CD4-positive, alpha-beta T cell (primary cell): ENCODE results near the gene ANKS1B. TPM values are rescaled to one million over a fixed set of nuclear protein-coding genes. Genes with fewer than 3 reads are reported as not detected.

Experiments
- ATAC-seq: fragments of 200-7000 bp; cut with Tn5 transposase; one replicate; pipeline ENCODE4 v1.10.0; 2022; ENCODE audit warnings: mild to moderate bottlenecking; ENCODE audit not compliant: poor library complexity
- CTCF ChIA-PET: fragments of 350-600 bp; sonication (Branson Sonifier 250); formaldehyde crosslinking; loops from one replicate; lab custom pipeline; 2021; ENCODE audit warnings: antibody characterized with exemption, inconsistent platforms; lab: Charles Lee
- POLR2A ChIA-PET: fragments of 350-600 bp; sonication (Branson Sonifier 250); formaldehyde crosslinking; loops from one replicate; lab custom pipeline; 2021; ENCODE audit warnings: antibody characterized with exemption, inconsistent platforms; lab: Charles Lee
- DNase-seq, 14 experiments: peaks; one replicate each; pipeline ENCODE4 v3.0.0-alpha.2; 2013 to 2020; ENCODE audit warnings: mixed read lengths in 2 of 14
- H3K27ac ChIP-seq, 2 donors: one replicate each; pipeline versions ENCODE4 v1.5.1 to v1.7.0; 2013; ENCODE audit warnings: low read length in 2 of 2, low read depth in 1 of 2, mild to moderate bottlenecking in 1 of 2
- H3K27me3 ChIP-seq, 2 experiments: 1 replicate in 1 of 2; 2 replicates in 1 of 2; pipeline versions ENCODE4 v1.6.1 to v1.7.0; 2013; ENCODE audit warnings: low read length in 2 of 2, control low read depth in 1 of 2, mild to moderate bottlenecking in 1 of 2, moderate library complexity in 1 of 2; ENCODE audit not compliant: insufficient read depth in 2 of 2, control insufficient read depth in 1 of 2
- H3K36me3 ChIP-seq: one replicate; pipeline ENCODE4 v1.6.1; 2013; ENCODE audit warnings: low read length, control low read depth; ENCODE audit not compliant: insufficient read depth
- H3K4me1 ChIP-seq: one replicate; pipeline ENCODE4 v1.6.1; 2013; ENCODE audit warnings: low read length, control low read depth; ENCODE audit not compliant: insufficient read depth
- H3K4me3 ChIP-seq: one replicate; pipeline ENCODE4 v1.5.1; 2013; ENCODE audit warnings: mild to moderate bottlenecking, low read length, moderate library complexity
- H3K9me3 ChIP-seq, 2 experiments: 1 replicate in 1 of 2; 2 replicates in 1 of 2; pipeline versions ENCODE4 v1.6.1 to v1.7.0; 2013; ENCODE audit warnings: low read length in 2 of 2, mild to moderate bottlenecking in 2 of 2, control low read depth in 1 of 2, moderate library complexity in 1 of 2; ENCODE audit not compliant: control insufficient read depth in 1 of 2, insufficient read depth in 1 of 2
- H3K27ac Mint-ChIP-seq: one replicate; pipeline ENCODE4 v1.8.0; 2020; ENCODE audit warnings: mixed read lengths
- H3K27me3 Mint-ChIP-seq: one replicate; pipeline ENCODE4 v1.8.0; 2021; ENCODE audit warnings: mixed read lengths
- H3K36me3 Mint-ChIP-seq: one replicate; pipeline ENCODE4 v1.8.0; 2021; ENCODE audit warnings: low read depth, mixed read lengths
- H3K4me1 Mint-ChIP-seq: one replicate; pipeline ENCODE4 v1.8.0; 2021; ENCODE audit warnings: low read depth, mixed read lengths
- H3K4me3 Mint-ChIP-seq: one replicate; pipeline ENCODE4 v1.8.0; 2020; ENCODE audit warnings: mild to moderate bottlenecking, mixed read lengths
- H3K9me3 Mint-ChIP-seq: one replicate; pipeline ENCODE4 v1.8.0; 2020; ENCODE audit warnings: mixed read lengths
- intact Hi-C, 2 experiments: fragments of 100-400 bp; cut with DNase I in 1 of 2; cut with micrococcal nuclease in 1 of 2; formaldehyde crosslinking; loops; one replicate each; pipeline versions ENCODE4 v1.15.1 to v1.9.0; 2023 to 2025; cut with DNase I, micrococcal nuclease
- total RNA-seq, 174 experiments: library from RNA in 2 of 174; stranded (reverse) in 2 of 174; gene quantifications; one replicate each; pipeline ENCODE4 v1.2.3 and lab custom pipeline; 2021 to 2026
- TF ChIP-seq, protein P1 (sequence below): fragments of 200-600 bp; IDR thresholded peaks from one replicate; pipeline ENCODE4 v1.8.0; 2022; ENCODE audit warnings: antibody characterized with exemption, mild to moderate bottlenecking

ANKS1B gene
- total RNA-seq, 2 experiments from 2014 or later, result 0.16 to 1.1 TPM

DNA sequence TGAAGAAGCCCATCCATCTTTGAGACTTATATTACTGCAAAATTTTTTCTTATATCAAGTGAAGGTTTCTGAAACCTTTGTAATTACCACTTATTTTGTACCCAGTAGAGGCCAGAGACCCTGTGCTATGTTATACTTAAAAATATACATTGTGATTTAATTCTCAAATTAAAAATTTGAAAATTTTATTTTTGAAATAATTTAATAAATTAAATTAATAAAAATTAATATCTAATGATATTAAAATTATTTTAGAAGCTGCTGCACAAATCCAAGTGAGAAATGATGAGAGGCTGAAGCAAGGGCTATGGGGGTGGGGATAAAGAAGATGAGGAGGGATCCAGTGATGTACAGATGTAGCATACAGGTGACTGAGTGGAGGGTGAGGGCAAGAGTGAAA lies 1080.9 kb downstream of the ANKS1B start:
- H3K27me3 Mint-ChIP-seq, result peaks cover 10% of the 10 kb centered on the region
- ChIA-PET CTCF (no interaction called here), POLR2A (interaction anchor here (1.2 kb wide), 1 partner anchor 21 kb away, joined by 3 read pairs; no protein-coding TSS in a partner anchor)
- ATAC-seq (no peak), DNase-seq (no peak)
- no peak overlapping the region for H3K27ac Mint-ChIP-seq
- H3K27ac ChIP-seq, result no peak overlapping the region
- H3K36me3 Mint-ChIP-seq, result no peaks in the 10 kb centered on the region
- TF ChIP-seq, protein P1, sequence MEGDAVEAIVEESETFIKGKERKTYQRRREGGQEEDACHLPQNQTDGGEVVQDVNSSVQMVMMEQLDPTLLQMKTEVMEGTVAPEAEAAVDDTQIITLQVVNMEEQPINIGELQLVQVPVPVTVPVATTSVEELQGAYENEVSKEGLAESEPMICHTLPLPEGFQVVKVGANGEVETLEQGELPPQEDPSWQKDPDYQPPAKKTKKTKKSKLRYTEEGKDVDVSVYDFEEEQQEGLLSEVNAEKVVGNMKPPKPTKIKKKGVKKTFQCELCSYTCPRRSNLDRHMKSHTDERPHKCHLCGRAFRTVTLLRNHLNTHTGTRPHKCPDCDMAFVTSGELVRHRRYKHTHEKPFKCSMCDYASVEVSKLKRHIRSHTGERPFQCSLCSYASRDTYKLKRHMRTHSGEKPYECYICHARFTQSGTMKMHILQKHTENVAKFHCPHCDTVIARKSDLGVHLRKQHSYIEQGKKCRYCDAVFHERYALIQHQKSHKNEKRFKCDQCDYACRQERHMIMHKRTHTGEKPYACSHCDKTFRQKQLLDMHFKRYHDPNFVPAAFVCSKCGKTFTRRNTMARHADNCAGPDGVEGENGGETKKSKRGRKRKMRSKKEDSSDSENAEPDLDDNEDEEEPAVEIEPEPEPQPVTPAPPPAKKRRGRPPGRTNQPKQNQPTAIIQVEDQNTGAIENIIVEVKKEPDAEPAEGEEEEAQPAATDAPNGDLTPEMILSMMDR, result no peak
- H3K4me1 Mint-ChIP-seq, result no peaks in the 10 kb centered on the region
- H3K36me3 ChIP-seq, result no peaks in the 10 kb centered on the region
- no peak overlapping the region for H3K4me3 ChIP-seq
- no peak overlapping the region for H3K4me3 Mint-ChIP-seq
- H3K9me3 Mint-ChIP-seq, result peaks cover 2% of the 10 kb centered on the region
- no peaks in the 10 kb centered on the region for H3K27me3 ChIP-seq
- intact Hi-C loops, result no loop called here
- H3K9me3 ChIP-seq, result peaks cover 0 to 8% of the 10 kb centered on the region in 2 experiments
- H3K4me1 ChIP-seq, result no peaks in the 10 kb centered on the region

DNA sequence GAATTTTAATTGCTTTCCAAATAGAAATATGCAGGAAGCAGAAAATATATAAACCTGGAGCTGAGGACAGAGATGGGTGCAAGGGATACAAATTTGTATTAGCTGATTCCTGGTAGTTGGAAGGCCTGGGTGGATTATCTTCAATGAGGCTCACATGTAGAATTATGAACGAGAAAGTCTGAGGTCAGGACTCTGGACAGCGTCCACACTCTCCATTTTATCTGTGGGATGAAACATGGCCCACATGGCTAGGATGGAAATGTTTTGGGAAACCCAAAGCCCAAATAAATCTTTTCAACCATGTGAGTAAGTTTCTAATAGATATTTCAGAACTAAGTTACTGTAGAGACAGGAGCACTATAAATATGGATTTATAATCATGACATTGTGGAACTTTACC lies 1083.5 kb downstream of the ANKS1B start:
- POLR2A ChIA-PET, result no interaction called here
- CTCF ChIA-PET, result no interaction called here
- no peak overlapping the region for H3K4me3 Mint-ChIP-seq

DNA sequence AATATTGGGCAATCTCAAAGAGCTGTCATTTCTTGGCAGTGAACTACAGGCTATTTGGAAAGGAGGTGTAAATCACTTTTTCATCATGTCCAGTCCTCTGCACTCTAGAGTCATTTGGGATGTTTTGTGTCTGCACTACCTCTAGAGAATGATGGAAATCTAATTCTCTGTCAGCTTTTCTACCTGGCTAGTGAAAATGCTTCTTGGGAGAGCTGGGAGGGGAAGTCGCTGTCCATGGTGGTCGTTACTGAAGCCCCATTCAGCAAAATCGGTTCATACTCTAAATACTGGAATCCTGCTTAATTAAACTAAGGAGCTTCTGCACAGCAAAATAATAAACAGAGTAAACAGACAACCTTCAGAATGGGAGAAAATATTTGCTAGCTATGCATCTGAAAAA lies 1087.8 kb downstream of the ANKS1B start:
- ATAC-seq, result no peak
- Mint-ChIP-seq H3K36me3 (no peaks in the 10 kb centered on the region), H3K27ac (no peak overlapping the region), H3K4me3 (no peak overlapping the region), H3K27me3 (peaks cover 65% of the 10 kb centered on the region), H3K9me3 (no peaks in the 10 kb centered on the region), H3K4me1 (no peaks in the 10 kb centered on the region)
- H3K27me3 ChIP-seq, result peaks cover 13 to 46% of the 10 kb centered on the region in 2 experiments
- intact Hi-C loops, result no loop called here
- ChIA-PET POLR2A (no interaction called here), CTCF (no interaction called here)
- H3K36me3 ChIP-seq, result no peaks in the 10 kb centered on the region
- H3K4me3 ChIP-seq, result no peak overlapping the region
- TF ChIP-seq, protein P1, result no peak
- no peaks in the 10 kb centered on the region for H3K9me3 ChIP-seq
- H3K27ac ChIP-seq, result no peak overlapping the region
- DNase-seq, result no peak
- H3K4me1 ChIP-seq, result no peaks in the 10 kb centered on the region

More for the DNA sequence above, 1083.5 kb downstream of the ANKS1B start:
- H3K27ac ChIP-seq, result no peak overlapping the region
- H3K36me3 ChIP-seq, result no peaks in the 10 kb centered on the region
- Mint-ChIP-seq H3K4me1 (no peaks in the 10 kb centered on the region), H3K27me3 (peaks cover 35% of the 10 kb centered on the region), H3K9me3 (peaks cover 2% of the 10 kb centered on the region), H3K36me3 (no peaks in the 10 kb centered on the region), H3K27ac (no peak overlapping the region)
- intact Hi-C loops, result no loop called here
- TF ChIP-seq, protein P1, result no peak
- peaks cover 0 to 10% of the 10 kb centered on the region in 2 experiments for H3K27me3 ChIP-seq
- no peak overlapping the region for H3K4me3 ChIP-seq
- H3K9me3 ChIP-seq, result peaks cover 0 to 4% of the 10 kb centered on the region in 2 experiments
- DNase-seq, result no peak
- no peaks in the 10 kb centered on the region for H3K4me1 ChIP-seq
- ATAC-seq, result no peak
